Renal cortical epithelial cell (primary cell): ENCODE data around the gene ARHGAP26. TPM values are rescaled to one million over a fixed set of nuclear protein-coding genes. Genes with fewer than 3 reads are reported as not detected.

Experiments used
- DNase-seq: peaks from one replicate; pipeline ENCODE4 v3.0.0-alpha.2; 2011; ENCODE audit warnings: low read depth
- total RNA-seq: library from RNA; depleted of rRNA; stranded (reverse); fragments of >200 nt; gene quantifications from 2 replicates; pipeline ENCODE4 v1.2.3, GENCODE V29; 2014

ARHGAP26 gene
- total RNA-seq, 1 donor from 2014 or later: 10.4 TPM

DNA sequence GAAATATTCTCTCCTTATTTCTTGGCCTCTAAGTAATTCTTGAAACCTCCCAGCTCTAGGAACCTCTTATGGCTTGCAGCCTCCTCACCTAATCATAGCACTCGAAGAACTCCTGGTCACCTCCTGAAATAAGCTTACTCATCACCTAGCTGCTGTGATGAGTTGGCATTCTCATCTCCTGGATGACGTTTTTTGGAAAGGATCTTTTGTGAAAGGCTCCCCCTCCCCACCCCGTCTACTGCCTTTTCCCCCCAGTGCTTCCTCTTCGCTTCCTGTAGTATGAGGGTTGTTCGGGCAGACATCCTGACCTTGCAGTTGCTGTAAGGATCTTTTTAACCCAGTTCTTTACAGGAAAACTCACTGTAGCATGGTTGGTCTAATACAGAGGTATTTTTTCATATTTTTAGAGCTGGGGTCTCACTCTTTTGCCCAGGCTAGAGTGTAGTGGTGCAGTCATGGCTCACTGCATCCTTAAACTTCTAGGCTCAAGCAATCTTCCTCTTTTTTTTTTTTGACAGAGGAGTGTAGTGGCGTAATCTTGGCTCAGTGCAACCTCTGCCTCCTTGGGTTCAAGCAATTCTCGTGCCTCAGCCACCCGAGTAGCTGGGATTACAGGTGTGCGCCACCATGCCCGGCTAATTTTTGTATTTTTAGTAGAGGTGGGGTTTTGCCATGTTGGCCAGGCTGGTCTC is 41.8 kb downstream of the ARHGAP26 start:
- no peak for DNase-seq

GRCh38 chr5:142813220-142813619 is 43.0 kb downstream of the ARHGAP26 start:
- no peak for DNase-seq

DNA sequence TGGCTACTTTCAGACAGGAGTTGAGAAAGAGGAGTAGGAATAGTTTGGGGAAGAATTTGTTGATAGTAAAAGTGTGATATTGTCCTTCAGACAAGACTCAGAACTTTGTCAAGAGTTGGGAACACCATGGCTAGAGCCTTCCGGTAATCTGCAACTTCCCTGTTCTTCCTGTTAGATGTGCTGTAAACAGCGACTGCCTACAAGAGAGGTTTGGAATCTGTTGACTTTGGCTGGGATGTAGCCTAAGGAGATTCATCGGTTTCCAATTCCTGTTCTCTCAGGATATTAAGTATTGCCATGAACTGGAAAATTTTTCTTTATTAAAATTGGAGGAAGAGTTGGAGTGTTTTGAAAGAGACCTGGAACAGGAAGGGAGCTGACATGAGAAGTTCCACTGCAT is 43.9 kb downstream of the ARHGAP26 start:
- DNase-seq: no peak

- no peak for DNase-seq
Measured at GRCh38 chr5:142815469-142815868, 45.3 kb downstream of the ARHGAP26 start.

DNA sequence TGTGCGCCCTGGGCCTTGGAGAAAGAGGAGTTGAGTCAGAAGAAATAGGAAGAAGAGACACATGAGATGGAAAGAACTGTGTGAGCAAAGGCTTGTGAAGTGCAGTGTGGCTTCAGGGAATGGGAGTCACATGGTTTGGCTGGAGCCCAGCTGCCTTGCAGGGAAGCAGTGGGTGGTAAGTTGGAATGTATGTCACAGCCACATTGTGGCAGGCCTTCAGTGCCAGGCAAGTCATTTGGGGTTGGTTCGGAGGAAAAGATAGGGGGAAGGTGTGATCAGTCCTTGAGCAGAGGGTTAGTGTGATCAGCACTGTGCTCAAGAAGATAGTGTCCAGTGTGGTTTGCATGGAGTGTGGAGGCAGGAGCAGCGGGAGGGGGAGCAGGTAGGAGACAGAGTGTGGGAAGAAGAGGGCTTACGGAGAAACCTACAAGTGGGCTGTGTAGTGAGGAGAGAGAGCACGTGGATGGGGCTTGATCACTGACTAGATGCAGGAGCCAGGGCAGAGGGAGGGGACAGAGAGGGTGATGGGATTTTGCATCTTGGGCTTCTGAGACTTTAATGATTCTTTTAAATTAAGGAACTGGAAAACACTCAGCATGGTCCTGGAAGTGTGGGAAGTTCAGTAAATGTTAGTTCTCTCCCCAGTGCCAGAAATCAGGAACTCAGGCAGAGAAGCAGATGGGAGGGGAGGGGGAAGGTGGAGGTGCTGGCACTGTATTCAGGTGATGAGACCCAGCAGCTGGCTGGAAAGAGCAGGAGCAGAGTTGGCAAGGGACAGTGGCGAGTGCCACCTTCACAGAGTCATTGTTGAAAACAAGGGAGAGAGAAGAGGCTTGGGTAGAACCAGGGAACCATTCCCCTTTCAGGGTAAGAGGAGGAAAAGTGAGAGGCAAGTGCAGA is 46.6 kb downstream of the ARHGAP26 start:
- DNase-seq: peak; percentile 85

DNA sequence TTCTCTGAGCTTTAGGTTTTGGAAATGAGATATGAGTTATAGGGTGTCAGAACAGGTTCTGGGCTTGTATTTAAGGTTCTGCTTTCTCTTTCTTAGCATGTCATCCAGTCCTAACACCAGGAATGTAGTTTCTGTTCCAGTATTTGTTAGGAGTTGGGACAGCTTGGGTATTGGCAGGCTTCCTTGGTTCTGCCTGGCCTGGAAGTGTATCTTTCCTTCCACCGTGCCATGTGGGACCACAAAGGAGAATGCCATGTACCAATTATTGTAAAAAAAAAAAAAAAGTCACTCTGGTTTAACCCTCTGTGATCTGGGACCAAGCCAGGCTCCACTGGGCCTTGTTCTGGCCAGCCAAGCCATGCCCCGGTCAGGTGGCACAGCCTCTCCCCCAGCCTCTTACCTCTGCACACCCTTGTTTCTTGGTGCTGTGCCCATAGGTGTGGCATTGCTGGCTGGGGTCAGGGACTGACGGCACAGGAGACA is 47.8 kb downstream of the ARHGAP26 start:
- DNase-seq: no peak

DNA sequence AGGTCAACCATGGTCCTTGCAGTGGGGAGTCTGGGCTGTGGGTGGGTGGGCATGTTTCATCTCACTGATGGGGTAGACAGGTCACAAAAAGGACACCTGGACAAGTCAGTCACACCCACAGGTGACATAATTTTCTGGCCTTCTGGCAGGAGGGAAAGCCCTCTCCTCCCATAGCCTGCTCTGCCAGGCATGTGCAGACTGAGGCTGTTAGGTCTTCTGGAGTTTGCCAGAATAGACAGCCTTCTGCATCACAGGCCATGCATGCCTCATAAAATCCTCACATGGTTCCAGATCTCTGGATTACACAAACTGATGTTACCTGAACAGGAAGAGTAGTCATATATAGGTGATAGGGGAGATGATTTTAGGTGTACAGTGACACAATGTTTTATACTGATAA is 49.1 kb downstream of the ARHGAP26 start:
- DNase-seq: peak; percentile 64

GRCh38 chr5:142819825-142820224 is 49.6 kb downstream of the ARHGAP26 start:
- peak; percentile 69 for DNase-seq

- DNase-seq: no peak
Measured at GRCh38 chr5:142820447-142820846, 50.3 kb downstream of the ARHGAP26 start.

DNA sequence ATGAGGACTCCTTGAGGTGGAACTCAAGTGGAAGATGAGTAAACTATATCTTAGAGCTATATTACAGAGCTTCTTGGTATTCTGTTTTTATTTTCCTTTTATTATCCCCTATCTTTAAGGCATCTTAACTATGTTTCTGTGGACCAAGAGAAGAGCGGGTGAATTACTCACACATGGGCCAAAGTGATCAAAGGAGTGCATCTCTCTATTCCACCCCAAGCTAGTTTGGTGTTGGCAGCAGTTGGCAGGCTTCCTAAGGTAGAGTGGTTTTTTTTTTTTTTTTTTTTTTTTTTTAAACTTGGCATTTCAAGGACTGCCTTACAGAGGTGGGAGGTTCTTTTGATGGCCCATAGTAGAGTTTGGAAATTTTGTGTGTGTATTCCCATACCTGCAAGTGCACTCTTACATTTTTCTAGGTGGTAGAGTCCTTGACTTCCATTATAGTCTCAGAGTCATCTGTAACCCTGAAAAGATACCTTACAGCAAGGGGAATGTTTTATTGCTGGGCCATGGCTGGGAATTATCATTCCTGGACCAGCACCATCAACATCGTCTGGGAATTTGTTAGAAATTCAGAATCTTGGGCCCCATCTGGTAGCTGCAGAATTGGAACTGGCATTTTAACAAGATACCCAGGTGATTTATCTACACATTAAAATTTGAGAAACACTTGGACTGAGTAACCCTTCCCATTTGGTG is 51.0 kb downstream of the ARHGAP26 start:
- DNase-seq: no peak

- DNase-seq: peak; percentile 99
Measured at GRCh38 chr5:142821733-142822487, 51.7 kb downstream of the ARHGAP26 start.

DNA sequence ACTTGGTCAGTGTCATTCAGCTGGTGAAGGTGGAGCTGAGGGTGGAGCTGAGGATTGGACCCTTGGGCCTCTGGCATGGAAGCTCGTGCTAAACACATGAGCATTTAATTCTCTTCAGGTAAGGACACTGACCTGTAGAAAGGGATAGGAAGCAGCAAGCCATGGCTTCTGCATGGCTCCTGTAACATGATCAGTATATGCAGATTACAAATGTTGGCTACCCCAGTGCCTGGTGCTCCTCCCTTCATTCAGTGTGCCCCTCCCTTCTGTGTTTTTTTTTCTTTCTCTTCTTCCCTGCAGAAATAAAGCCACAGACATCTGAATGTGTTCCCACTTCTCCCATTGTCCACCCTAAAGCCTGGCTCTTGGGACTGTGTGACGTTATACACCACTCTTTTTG is 52.9 kb downstream of the ARHGAP26 start:
- DNase-seq: no peak

DNA sequence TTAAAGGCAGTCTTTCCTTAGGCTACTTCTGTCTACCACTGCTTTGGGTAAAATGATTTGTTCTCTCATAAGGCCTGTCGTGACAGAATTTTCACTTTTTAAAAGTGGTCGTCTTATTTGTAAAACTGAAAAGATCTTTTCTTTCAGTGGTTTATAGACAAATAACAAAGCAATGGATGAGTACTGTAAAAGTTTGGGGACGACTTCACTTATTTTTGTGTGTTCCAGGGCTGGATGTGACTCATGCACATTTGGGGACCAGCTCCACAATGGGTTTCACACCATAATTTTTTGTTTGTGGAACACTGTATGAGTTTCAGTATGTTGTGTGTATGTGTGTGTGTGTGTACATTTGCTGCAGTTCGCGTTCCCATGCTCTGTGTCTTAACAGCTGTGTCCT is 53.6 kb downstream of the ARHGAP26 start:
- DNase-seq: no peak

- DNase-seq: no peak
Measured at GRCh38 chr5:142824391-142824790, 54.2 kb downstream of the ARHGAP26 start.

DNA sequence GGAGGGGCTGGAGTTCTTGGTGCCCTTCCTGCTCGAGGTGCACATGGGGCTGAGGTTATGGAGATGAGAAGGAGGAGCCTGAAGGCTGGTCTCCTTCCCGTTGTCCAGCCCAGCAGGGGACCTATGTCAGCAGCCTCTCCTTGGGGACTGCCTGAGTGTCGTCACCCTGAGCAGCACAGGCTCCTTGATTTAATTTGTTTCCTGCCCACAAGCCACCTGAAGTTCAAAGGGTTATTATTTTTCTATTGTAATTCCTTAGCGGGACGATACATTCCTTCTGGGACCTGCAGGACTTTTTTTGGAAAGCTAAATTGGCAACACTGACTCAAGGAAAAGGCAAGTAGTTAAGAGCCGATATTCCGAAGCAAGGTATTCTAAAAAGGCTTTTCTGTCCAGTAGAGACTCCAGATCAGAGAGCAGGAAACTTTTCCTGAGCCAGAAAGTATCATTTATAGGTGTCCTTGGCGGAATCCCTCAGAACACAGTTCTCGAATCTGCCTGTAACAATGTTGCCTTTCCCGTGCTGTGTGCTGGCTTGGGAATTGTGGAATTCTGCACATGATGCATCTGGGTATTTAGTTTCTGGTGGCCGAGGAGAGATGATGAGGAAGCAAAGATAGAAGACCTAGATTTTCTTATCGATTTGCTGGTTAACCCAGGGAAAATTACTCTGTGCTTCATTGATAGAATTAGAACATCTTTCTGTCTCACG is 55.4 kb downstream of the ARHGAP26 start:
- DNase-seq: no peak

- no peak for DNase-seq
Measured at GRCh38 chr5:142826093-142826492, 55.9 kb downstream of the ARHGAP26 start.

DNA sequence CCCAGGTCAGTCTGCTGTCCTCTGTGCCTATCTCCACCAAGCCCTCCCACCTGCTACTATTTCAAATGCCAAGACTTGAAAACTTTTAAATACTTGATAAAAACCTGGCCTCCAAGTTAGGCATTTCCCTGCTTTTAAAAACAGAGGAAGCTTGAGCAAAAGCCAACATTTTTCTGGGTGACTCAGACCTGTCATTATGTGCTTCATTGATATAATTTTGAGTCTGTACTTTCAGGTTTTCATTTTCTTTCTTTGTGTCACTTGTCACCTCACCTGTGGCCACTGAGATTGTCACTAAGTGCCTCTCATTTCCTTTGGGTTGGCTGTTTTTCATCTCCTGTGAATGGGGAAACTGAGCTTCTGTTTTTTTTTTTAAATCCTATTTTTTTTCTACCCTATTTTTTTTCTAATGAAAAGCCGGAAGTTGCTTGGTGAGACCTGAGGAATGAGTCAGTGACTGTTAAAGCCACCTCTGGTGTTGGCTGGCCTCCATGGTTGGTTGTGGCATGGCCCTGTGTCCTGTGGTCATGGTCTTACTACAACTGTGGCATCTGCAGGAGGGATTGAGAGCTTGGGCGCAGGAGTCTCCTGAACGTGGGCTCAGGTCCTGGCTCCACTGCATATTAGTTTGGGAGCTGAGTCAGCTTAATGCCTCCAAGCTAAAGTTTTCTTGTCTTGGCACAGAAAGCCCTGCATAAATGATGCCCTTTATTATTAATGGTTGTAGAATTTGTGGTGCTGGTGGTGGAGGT is 56.7 kb downstream of the ARHGAP26 start:
- peak; percentile 96 for DNase-seq

DNA sequence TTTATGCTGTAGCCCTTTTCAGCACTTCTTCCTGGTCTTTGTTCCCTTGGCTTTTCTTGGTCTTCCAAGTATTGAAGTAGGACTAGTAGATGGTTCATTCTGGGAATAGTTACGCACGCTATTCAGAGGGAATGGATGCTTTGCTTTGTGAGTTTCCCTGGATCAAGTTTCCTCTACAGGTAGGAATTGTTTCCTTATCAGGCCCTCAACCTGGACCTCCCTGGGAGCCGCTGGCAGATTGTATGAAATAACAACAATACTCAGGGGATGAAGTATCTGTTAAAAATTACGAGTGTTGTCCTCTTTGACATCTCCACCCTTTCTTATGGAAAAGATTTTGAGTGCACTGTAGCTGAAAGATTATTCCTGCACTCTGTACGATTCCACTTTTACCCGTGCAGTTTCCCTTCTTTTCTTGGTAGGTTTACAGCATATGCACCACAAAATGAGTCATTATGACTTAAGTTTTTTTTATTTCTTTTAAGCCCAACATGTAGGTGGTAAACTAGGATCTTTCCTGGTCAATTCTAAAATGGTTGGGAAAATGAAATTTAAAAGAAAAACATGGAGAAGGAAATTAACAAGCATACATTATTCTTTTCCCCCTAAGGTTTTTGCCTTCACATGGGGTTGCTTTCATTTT is 57.9 kb downstream of the ARHGAP26 start:
- DNase-seq: peak; percentile 73

- no peak for DNase-seq
Measured at GRCh38 chr5:142828797-142829535, 58.8 kb downstream of the ARHGAP26 start.
